NCI-H460 (cell line): Measurements from ENCODE around the gene ZNF701. TPM values are rescaled to one million over a fixed set of nuclear protein-coding genes. Genes with fewer than 3 reads are reported as not detected.
A peak's percentile ranks its signal among the peaks of the same experiment; 100 is the strongest.
"Not testable (repeated sequence)": the region's sequence is repeated elsewhere in the genome, so short reads cannot be mapped to it uniquely, and the experiment has no call there.

Experiments
- DNase-seq: peaks from one replicate; pipeline ENCODE4 v3.0.0-alpha.2; 2016; ENCODE audit warnings: low read depth; ENCODE audit errors: extremely low read depth
- polyA plus RNA-seq: library from polyadenylated mRNA; depleted of rRNA; stranded (reverse); fragments of >200 nt; gene quantifications from 2 replicates; pipeline ENCODE4 v1.2.3, GENCODE V29; 2014; cell fraction: nucleus; rRNA removed
- total RNA-seq: library from RNA; depleted of rRNA; stranded (reverse); fragments of >200 nt; shearing (Covaris generic); gene quantifications from 2 replicates; pipeline ENCODE4 v1.2.3, GENCODE V29; 2014; rRNA removed

The ZNF701 gene
- total RNA-seq: 10.5 and 11.3 TPM in 2 replicates
- 2.1 and 5.9 TPM in 2 replicates for polyA plus RNA-seq

DNA sequence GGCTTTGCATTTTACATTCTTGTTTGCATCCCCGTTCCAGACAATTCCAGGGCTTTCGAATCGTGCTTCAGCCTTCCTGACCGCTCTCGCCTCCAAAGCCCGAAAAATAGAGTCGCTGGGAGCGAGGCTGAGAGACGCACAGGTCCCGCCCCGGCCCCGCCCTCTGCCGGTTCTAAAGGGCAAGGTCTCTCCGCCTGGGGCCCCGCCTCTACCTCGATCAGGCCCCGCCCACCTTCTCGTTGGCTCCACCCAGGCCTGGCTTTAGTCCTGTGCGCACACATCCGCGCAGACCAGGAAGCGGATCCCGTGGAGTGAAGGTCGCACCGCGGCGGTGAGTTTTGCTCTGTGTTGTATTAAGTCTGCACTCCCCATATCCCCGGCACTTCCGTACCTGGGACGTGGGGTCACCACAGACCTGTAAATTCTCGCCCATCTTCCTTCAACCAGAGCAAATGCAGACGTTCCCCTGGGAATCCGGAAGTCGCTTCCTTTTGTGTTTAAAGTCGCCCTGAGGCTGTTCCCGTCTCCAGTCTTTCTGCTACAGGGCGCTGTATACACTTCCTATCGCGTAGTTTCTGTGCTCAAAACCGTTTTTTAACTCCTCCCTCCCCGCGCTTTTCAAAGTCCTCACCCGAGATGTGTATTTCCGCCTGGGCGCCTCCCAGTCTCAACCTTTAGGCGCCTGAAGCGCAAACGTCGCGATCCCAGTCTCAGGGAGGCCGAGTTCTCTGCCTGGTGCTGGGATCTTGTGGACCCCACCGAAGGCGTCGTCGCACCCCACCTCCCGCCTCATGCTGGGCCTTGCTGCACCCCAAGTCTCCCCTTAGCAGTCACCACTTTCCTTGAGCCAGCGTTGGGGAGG, at the start of gene ZNF701:
Gene ZNF701 (plus strand): TSS at position 288 of the 862 bp plus-strand sequence. CDS start 3,861 bp downstream, outside the sequence.
- peak; percentile 72 for DNase-seq

DNA sequence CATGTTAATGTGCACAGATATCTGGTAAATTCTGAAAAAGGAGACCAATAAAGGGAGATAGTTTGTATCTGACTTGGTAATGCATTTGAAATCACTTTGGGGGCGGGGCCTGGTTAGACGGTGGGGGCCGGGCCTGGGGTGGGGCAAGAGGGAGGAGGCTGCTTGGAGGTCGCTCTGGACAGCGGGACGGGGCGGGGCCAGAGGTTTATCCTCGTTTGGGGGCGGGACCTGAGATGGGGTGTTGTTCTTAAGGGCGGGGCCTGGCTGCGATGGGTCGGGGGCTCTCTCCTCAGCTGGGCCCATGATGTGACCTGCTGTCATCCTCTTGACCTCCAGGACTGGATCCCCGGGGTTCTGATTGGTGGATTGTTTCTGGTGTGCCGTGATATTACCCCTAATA, 47.5 kb upstream of the ZNF701 start:
- no peak for DNase-seq

DNA sequence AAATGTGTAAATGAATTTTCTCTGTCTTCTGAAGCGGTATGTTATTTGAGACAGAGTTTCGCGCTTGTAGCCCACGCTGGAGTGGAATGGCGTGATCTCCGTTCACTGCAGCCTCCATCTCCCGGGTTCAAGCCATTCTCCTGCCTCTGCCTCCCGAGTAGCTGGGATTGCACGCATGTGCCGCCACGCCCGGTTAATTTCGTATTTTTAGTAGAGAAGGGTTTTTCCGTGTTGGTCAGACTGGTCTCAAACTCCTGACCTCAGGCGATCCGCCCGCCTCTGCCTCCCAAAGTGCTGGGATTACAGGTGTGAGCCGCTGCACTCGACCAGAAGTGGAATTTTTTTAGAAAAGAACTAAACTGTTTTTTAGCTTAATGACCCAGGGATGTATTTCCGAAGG, 46.0 kb upstream of the ZNF701 start:
- no peak for DNase-seq

DNA sequence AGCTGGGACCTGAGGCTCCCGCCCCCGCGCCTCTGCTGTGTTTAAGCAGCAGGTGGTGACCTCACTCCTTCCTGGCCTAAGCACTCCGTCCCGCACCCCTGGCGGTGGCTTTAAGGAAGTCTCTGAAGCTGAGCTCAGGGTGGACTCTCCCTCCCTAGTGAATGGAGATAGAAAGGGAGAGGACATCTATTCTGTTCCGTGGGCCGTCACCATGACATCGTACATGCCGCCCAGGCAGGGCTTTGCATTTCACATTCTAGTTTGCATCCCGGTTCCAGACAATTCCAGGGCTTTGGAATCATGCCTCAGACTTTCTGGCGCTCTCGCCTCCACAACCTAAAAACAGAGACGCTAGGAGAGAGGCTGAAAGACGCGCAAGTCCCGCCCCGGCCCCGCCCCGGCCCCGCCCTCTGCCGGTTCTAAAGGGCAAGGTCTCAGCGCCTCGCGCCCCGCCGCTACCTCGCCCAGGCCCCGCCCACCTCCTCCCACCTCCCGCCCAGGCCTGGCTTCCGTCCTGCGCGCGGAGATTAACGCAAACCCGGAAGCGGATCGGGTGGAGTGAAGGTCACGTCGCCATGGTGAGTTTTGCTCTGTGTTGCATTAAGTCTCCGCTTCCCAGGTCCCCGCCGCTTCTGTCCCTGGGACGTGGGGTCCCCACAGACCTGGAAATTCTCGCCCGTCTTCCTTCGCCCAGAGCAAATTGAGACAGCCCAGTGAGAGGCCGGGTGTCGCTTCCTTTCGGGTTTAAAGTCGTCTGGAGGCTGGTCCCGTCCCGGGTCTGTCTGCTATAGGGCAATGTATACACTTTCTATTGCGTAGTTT, 42.7 kb upstream of the ZNF701 start, which contains the start of gene ZNF808:
Gene ZNF808 (plus strand): TSS at position 535 of the 822 bp plus-strand sequence. CDS start 15,617 bp downstream, outside the sequence.
- peak; percentile 78 for DNase-seq

- no peak for DNase-seq
Observed at GRCh38 chr19:52527956-52528351, 42.1 kb upstream of the ZNF701 start.

GRCh38 chr19:52532480-52532879, 37.6 kb upstream of the ZNF701 start:
- no peak for DNase-seq

- no peak for DNase-seq
Observed at GRCh38 chr19:52533901-52534300, 36.2 kb upstream of the ZNF701 start.

GRCh38 chr19:52535385-52535770, 34.7 kb upstream of the ZNF701 start:
- DNase-seq: not testable (repeated sequence)

GRCh38 chr19:52535771-52536447, 34.2 kb upstream of the ZNF701 start:
- DNase-seq: no peak

GRCh38 chr19:52536448-52536800, 33.7 kb upstream of the ZNF701 start:
- DNase-seq: no peak

DNA sequence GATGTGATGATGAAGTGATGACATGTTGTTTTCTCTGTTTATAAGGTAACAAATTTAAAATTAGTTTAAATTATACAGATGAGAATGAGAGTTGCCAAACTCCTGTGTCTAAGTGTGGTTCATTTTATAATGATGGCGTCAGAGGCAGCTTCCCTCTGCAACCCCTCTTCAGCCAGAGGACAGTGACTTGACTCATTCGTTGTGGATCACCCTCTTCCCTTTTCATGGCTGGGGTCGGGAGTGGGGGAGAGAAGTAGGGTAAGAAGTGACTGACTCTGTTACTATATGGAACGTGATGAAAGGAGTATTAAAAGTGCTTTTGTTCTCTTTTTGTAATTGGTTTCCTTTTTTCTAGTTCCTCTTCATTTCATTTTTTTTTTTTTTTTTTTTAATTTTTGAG, 31.3 kb upstream of the ZNF701 start:
- DNase-seq: not testable (repeated sequence)

DNA sequence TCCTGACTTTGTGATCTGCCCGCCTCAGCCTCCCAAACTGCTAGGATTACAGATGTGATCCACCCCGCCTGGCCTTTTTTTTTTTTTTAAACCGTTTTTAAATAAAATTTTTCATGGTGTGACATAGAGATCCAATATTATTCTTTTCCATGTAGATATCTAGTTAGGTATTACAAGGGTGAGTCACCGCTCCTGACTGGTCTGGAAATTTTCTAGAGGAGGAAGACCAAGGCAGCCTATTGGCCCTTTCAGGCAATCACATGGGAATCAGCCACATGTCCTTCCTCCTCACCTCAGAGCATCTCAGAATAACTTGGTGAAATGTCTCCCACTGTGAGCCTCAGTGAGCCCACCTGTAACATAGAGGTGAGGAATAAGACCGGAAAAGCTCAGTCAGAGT, 28.9 kb upstream of the ZNF701 start:
- DNase-seq: not testable (repeated sequence)

DNA sequence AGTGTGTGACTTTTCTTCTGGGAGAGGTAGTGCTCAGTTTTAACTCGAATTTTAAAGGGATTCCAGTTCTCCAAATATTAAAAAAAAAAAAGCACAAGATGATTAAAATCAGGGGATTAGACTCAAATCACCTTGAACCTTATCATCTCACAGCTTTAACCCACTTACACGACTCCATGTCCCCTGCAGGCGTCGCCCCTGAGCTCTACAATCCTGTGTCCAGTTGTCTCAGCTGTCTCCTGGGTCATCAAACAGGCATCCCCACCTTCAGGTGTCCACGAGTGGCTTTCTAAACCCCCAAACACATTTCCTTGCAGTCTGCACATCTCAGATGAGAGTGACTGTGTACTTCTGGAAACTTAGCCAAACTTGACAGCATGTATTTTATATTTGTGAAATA, 28.5 kb upstream of the ZNF701 start:
- no peak for DNase-seq

DNA sequence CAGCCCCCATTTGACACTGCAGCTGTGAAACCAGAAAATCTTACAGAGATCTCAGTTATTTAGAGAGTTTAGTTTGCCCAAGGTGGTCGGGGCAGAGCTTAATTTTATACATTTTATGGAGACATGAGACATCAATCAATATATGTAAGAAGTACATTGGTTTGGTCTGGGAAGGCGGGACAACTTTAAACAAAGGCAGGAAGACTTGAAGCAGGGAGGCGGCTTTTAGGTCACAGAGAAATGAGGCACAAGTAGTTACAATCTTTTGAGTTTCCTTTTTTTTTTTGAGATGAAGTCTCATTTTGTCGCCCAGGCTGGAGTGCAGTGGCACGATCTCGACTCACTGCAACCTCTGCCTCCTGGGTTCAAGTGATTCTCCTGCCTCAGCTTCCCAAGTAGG, 27.5 kb upstream of the ZNF701 start:
- not testable (repeated sequence) for DNase-seq

- no peak for DNase-seq
Observed at GRCh38 chr19:52542984-52543664, 27.0 kb upstream of the ZNF701 start.

DNA sequence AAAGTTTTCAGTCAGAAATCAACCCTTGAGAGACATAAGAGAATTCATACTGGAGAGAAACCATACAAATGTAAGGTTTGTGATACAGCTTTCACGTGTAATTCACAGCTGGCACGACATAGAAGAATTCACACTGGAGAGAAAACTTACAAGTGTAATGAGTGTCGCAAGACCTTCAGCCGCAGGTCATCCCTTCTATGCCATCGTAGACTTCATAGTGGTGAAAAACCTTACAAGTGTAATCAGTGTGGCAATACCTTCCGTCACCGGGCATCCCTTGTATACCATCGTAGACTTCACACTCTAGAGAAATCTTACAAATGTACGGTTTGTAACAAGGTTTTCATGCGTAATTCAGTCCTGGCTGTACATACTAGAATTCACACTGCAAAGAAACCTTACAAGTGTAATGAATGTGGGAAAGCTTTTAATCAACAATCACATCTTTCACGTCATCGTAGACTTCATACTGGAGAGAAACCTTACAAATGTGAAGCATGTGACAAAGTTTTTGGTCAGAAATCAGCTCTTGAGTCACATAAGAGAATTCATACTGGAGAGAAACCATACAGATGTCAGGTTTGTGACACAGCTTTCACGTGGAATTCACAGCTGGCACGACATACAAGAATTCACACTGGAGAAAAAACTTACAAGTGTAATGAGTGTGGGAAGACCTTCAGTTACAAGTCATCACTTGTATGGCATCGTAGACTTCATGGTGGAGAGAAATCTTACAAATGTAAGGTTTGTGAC, 15.7 kb upstream of the ZNF701 start:
- no peak for DNase-seq

GRCh38 chr19:52557231-52557995, 12.7 kb upstream of the ZNF701 start:
- DNase-seq: no peak

DNA sequence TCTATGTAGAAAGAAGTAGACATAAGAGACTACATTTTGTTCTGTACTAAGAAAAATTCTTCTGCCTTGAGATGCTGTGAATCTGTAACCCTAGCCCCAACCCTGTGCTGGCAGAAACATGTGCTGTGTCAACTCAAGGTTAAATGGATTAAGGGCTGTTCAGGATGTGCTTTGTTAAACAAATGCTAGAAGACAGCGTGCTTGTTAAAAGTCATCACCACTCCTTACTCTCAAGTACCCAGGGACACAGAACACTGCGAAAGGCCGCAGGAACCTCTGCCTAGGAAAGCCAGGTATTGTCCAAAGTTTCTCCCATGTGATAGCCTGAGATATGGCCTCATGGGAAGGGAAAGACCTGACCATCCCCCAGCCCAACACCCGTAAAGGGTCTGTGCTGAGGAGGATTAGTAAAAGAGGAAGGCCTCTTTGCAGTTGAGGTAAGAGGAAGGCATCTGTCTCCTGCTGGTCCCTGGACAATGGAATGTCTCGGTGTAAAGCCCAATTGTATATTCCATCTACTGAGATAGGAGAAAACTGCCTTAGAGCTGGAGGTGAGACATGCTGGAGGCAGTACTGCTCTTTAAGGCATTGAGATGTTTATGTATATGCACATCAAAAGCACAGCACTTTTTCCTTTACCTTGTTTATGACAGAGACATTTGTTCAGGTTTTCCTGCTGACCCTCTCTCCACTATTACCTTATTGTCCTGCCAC, 11.2 kb upstream of the ZNF701 start:
- not testable (repeated sequence) for DNase-seq
